H1 (cell line): Measurements from ENCODE around the gene C3orf52. TPM values are rescaled to one million over a fixed set of nuclear protein-coding genes. Genes with fewer than 3 reads are reported as not detected.
A peak's percentile ranks its signal among the peaks of the same experiment; 100 is the strongest.

Experiments
- CTCF ChIA-PET: fragments of 300-600 bp; sonication (Branson Sonifier 250); formaldehyde crosslinking; loops from one replicate; lab custom pipeline; 2021; ENCODE audit not compliant: partially characterized antibody; lab: Charles Lee
- POLR2A ChIA-PET: fragments of 300-600 bp; sonication (Branson Sonifier 250); formaldehyde crosslinking; loops from one replicate; lab custom pipeline; 2021; ENCODE audit warnings: inconsistent platforms; ENCODE audit not compliant: partially characterized antibody; lab: Charles Lee
- DNase-seq, 2 experiments: peaks; one replicate each; pipeline versions ENCODE4 v3.0.0 to v3.0.0-alpha.2; 2010 to 2022; ENCODE audit warnings: low spot score in 2 of 2, low read depth in 1 of 2, mixed read lengths in 1 of 2
- FAIRE-seq: peaks from 2 replicates; lab custom pipeline; 2011; peaks lifted over from hg19 to GRCh38; lab: Jason Lieb, UNC
- H2AFZ ChIP-seq: 2 replicates; pipeline ENCODE4 v1.8.1; 2012; ENCODE audit warnings: low read length, inconsistent platforms
- H2AK5ac ChIP-seq: 2 replicates; pipeline ENCODE4 v1.6.1; 2013; ENCODE audit warnings: low read depth, low read length
- H2BK120ac ChIP-seq: replicated peaks from 2 replicates; pipeline ENCODE3; 2013; ENCODE audit warnings: low read depth, low read length, inconsistent platforms
- H2BK12ac ChIP-seq: 2 replicates; pipeline ENCODE4 v1.6.1; 2013; ENCODE audit warnings: low read depth, low read length
- H2BK15ac ChIP-seq: 2 replicates; pipeline ENCODE4 v1.6.1; 2013; ENCODE audit warnings: low read length
- H2BK20ac ChIP-seq: 2 replicates; pipeline ENCODE4 v1.6.1; 2013; ENCODE audit warnings: low read length
- H2BK5ac ChIP-seq: 2 replicates; pipeline ENCODE4 v1.6.1; 2013; ENCODE audit warnings: low read depth, low read length
- H3K14ac ChIP-seq: 2 replicates; pipeline ENCODE4 v1.6.1; 2013; ENCODE audit warnings: inconsistent platforms; ENCODE audit not compliant: insufficient read length
- H3K18ac ChIP-seq: 2 replicates; pipeline ENCODE4 v1.6.1; 2013; ENCODE audit warnings: low read length; ENCODE audit errors: extremely low read depth
- H3K23ac ChIP-seq: 2 replicates; pipeline ENCODE4 v1.6.1; 2013; ENCODE audit warnings: inconsistent platforms; ENCODE audit not compliant: insufficient read length
- H3K23me2 ChIP-seq: 2 replicates; pipeline ENCODE4 v1.6.1; 2013; ENCODE audit warnings: low read depth, low read length
- H3K27ac ChIP-seq: 2 replicates; pipeline ENCODE4 v1.6.1; 2011; ENCODE audit warnings: low read depth, low read length, inconsistent platforms
- H3K27me3 ChIP-seq, 4 experiments: replicated peaks in 1 of 4; 1 replicate in 1 of 4; 2 replicates in 3 of 4; pipeline versions ENCODE4 v1.6.1 to v1.8.1; 2011 to 2013; ENCODE audit warnings: low read length in 3 of 4, mild to moderate bottlenecking in 3 of 4, inconsistent platforms in 2 of 4, mixed read lengths in 2 of 4, moderate library complexity in 1 of 4; ENCODE audit not compliant: control insufficient read depth in 3 of 4, insufficient read depth in 3 of 4; ENCODE audit errors: extremely low read depth in 1 of 4
- H3K36me3 ChIP-seq, 4 experiments: 2 replicates each; pipeline versions ENCODE4 v1.6.1 to v1.8.1; 2011 to 2013; ENCODE audit warnings: mild to moderate bottlenecking in 4 of 4, low read length in 3 of 4, moderate library complexity in 2 of 4, control low read depth in 1 of 4, inconsistent platforms in 1 of 4; ENCODE audit not compliant: insufficient read depth in 4 of 4, control insufficient read depth in 2 of 4
- H3K4ac ChIP-seq: replicated peaks from 2 replicates; pipeline ENCODE3; 2013; ENCODE audit warnings: low read length, low read depth, mixed read lengths, inconsistent platforms; ENCODE audit not compliant: insufficient read length
- H3K4me1 ChIP-seq, 4 experiments: replicated peaks in 1 of 4; 1 replicate in 1 of 4; 2 replicates in 3 of 4; pipeline versions ENCODE4 v1.6.1 to v1.8.1; 2011 to 2013; ENCODE audit warnings: low read length in 3 of 4, inconsistent platforms in 2 of 4, mixed read lengths in 1 of 4; ENCODE audit not compliant: insufficient read depth in 4 of 4, control insufficient read depth in 3 of 4
- H3K4me2 ChIP-seq, 2 experiments: 2 replicates each; pipeline versions ENCODE4 v1.6.1 to v1.8.1; 2011 to 2013; ENCODE audit warnings: low read depth in 2 of 2, low read length in 2 of 2, control low read depth in 1 of 2, inconsistent platforms in 1 of 2, mild to moderate bottlenecking in 1 of 2; ENCODE audit not compliant: insufficient read depth in 1 of 2
- H3K4me3 ChIP-seq, 4 experiments: fragments of 200-600, 300-600 bp in 1 of 4; sonication (generic), shearing (Covaris generic), sonication (Bioruptor Twin) in 1 of 4; 2 replicates each; pipeline versions ENCODE4 v1.5.1 to v1.8.1; 2011 to 2016; ENCODE audit warnings: low read length in 4 of 4, low read depth in 3 of 4, control low read depth in 2 of 4, inconsistent platforms in 2 of 4, mild to moderate bottlenecking in 2 of 4, mixed read lengths in 1 of 4, moderate library complexity in 1 of 4; ENCODE audit not compliant: insufficient read depth in 2 of 4; ENCODE audit errors: extremely low read depth in 1 of 4
- H3K56ac ChIP-seq: replicated peaks from 2 replicates; pipeline ENCODE3; 2013; ENCODE audit warnings: low read depth, mild to moderate bottlenecking, mixed read lengths, low read length, inconsistent platforms; ENCODE audit not compliant: insufficient read length
- H3K79me1 ChIP-seq: 2 replicates; pipeline ENCODE4 v1.6.1; 2013; ENCODE audit warnings: low read depth, low read length, control low read depth
- H3K79me2 ChIP-seq, 2 experiments: 2 replicates each; pipeline versions ENCODE4 v1.6.1 to v1.8.1; 2012 to 2013; ENCODE audit warnings: low read length in 2 of 2, mild to moderate bottlenecking in 2 of 2, inconsistent platforms in 1 of 2; ENCODE audit not compliant: insufficient read depth in 2 of 2, control insufficient read depth in 1 of 2
- H3K9ac ChIP-seq, 4 experiments: replicated peaks in 1 of 4; 1 replicate in 1 of 4; 2 replicates in 3 of 4; pipeline versions ENCODE4 v1.6.1 to v1.8.1; 2011 to 2013; ENCODE audit warnings: low read depth in 3 of 4, low read length in 3 of 4, control low read depth in 2 of 4, mild to moderate bottlenecking in 2 of 4, moderate library complexity in 2 of 4, inconsistent platforms in 1 of 4; ENCODE audit errors: extremely low read depth in 1 of 4
- H3K9me3 ChIP-seq, 2 experiments: 2 replicates each; pipeline versions ENCODE4 v1.6.1 to v1.8.1; 2012 to 2013; ENCODE audit warnings: mild to moderate bottlenecking in 2 of 2, moderate library complexity in 2 of 2, control low read depth in 1 of 2, inconsistent platforms in 1 of 2, low read depth in 1 of 2, low read length in 1 of 2, mixed read lengths in 1 of 2; ENCODE audit not compliant: insufficient read depth in 2 of 2
- H4K20me1 ChIP-seq, 2 experiments: replicated peaks in 1 of 2; 2 replicates each; pipeline versions ENCODE3 to v1.8.1; 2011 to 2013; ENCODE audit warnings: inconsistent platforms in 2 of 2, low read length in 2 of 2, mild to moderate bottlenecking in 1 of 2; ENCODE audit not compliant: insufficient read depth in 2 of 2, control insufficient read depth in 1 of 2
- H4K5ac ChIP-seq: 2 replicates; pipeline ENCODE4 v1.6.1; 2013; ENCODE audit warnings: low read length, low read depth, mixed read lengths, inconsistent platforms; ENCODE audit not compliant: insufficient read length
- H4K8ac ChIP-seq: 2 replicates; pipeline ENCODE4 v1.8.0; 2013; ENCODE audit warnings: mild to moderate bottlenecking, moderate library complexity, low read length, inconsistent platforms; ENCODE audit not compliant: insufficient read depth; ENCODE audit errors: extremely low read depth
- H4K91ac ChIP-seq: replicated peaks from 2 replicates; pipeline ENCODE3; 2013; ENCODE audit warnings: low read length, mixed read lengths, inconsistent platforms; ENCODE audit not compliant: insufficient read length
- ATF2 ChIP-seq: IDR thresholded peaks from 2 replicates; pipeline ENCODE4 v1.6.1; 2012; ENCODE audit warnings: low read length, inconsistent platforms
- MAFK ChIP-seq: IDR thresholded peaks from 2 replicates; pipeline ENCODE4 v1.6.1; 2012; ENCODE audit warnings: low read depth, mild to moderate bottlenecking, improper control_type of control experiment, low read length
- WGBS, 2 experiments: shearing (Covaris generic) in 1 of 2; methylation state at CpG; one replicate each; pipeline versions ENCODE4 v1.1.6 to v1.1.7; 2013 to 2015; ENCODE audit warnings: low lambda C conversion rate in 2 of 2, mixed read lengths in 2 of 2, inconsistent platforms in 1 of 2, low coverage in 1 of 2, missing lambda C conversion rate in 1 of 2; ENCODE audit not compliant: insufficient replicate concordance in 2 of 2, insufficient coverage in 1 of 2, insufficient read length in 1 of 2; ENCODE audit errors: extremely low coverage in 1 of 2, missing lambda C conversion rate in 1 of 2; 5-methylcytosine and 5-hydroxymethylcytosine counted together
- polyA plus RNA-seq, 7 experiments: library from polyadenylated mRNA; depleted of rRNA in 3 of 7; stranded (reverse) in 5 of 7; unstranded in 2 of 7; fragments of >200 nt in 5 of 7; fragments of 200-250 nt in 2 of 7; gene quantifications; 1 replicate in 5 of 7; 2 replicates in 1 of 7; 4 replicates in 1 of 7; pipeline versions ENCODE4 v1.2.1 to v1.2.3, GENCODE V29; 2011 to 2013; ENCODE audit warnings: missing spikeins in 2 of 7, mixed read lengths in 2 of 7
- total RNA-seq: library from RNA; stranded (reverse); fragmentation: NEBNext Ultra II Directional; extraction: Animal tissue kit (Norgen Biotek cat#: 25700); gene quantifications from 2 replicates; pipeline ENCODE4 v1.2.1, GENCODE V29; 2021

The C3orf52 gene
- total and polyA plus RNA-seq, 2 of the 8 experiments (the other 6 are each of a cell fraction or from before 2014, with no cell fraction given) = 9.7 to 13.1 TPM

DNA sequence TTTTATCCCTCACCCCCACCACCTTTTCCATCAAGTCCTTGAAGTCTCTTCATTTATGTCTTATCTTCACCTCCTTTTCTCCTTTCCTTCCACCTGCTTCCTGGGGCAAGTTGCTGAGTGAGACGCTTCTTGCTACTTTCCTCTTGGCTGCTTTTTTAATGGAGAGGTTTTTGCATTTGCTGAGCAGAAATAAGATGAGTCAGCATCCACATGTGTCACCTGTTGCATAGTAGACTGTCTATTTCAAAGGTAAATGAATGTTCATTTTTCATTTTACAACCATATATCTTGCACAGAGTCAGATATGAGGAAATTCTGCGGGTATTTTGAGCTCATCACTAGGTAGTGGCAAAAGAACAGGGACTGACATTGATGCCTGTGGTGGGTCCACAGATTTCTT is 18.6 kb downstream of the C3orf52 start:
- H3K4ac ChIP-seq = no peak overlapping the region
- no peak overlapping the region for H3K27ac ChIP-seq
- H2AK5ac ChIP-seq = no peak overlapping the region
- no peak for FAIRE-seq
- ChIA-PET POLR2A (no interaction called here), CTCF (interaction anchor here (0.6 kb wide), 1 partner anchor 115 kb away, joined by 3 read pairs; no protein-coding TSS in a partner anchor)
- peaks cover 0 to 4% (median 0%) of the 10 kb centered on the region in 4 experiments; a peak in 3 of 8 replicates for H3K36me3 ChIP-seq
- no peak overlapping the region for H2BK12ac ChIP-seq
- no peak overlapping the region for H4K5ac ChIP-seq
- H2BK15ac ChIP-seq = no peak overlapping the region
- no peak overlapping the region for H4K91ac ChIP-seq
- TF ChIP-seq MAFK (peak; percentile 16; the same call in 1 of the 2 replicates), ATF2 (no peak)
- H3K14ac ChIP-seq = no peak overlapping the region
- no peak for DNase-seq
- H3K79me1 ChIP-seq = no peaks in the 10 kb centered on the region
- 97% methylated on average over 2 of the region's 2 CpGs; no CpG with 5 or more reads in 1 of the 2 experiments for WGBS, 2 experiments
- H3K4me2 ChIP-seq = no peak overlapping the region
- no peak overlapping the region for H4K8ac ChIP-seq
- H3K4me3 ChIP-seq = no peak overlapping the region
- H3K18ac ChIP-seq = no peak overlapping the region
- no peak overlapping the region for H3K9ac ChIP-seq
- no peaks in the 10 kb centered on the region for H3K27me3 ChIP-seq
- H3K9me3 ChIP-seq = no peaks in the 10 kb centered on the region
- peaks cover 0 to 5% (median 0%) of the 10 kb centered on the region in 4 experiments; a peak in 1 of 7 replicates for H3K4me1 ChIP-seq
- H3K56ac ChIP-seq = no peak overlapping the region
- no peak overlapping the region for H3K23ac ChIP-seq
- no peaks in the 10 kb centered on the region for H4K20me1 ChIP-seq
- no peaks in the 10 kb centered on the region for H3K79me2 ChIP-seq
- H2BK5ac ChIP-seq = no peak overlapping the region
- no peak overlapping the region for H2BK20ac ChIP-seq
- no peak overlapping the region for H2AFZ ChIP-seq
- no peak overlapping the region for H2BK120ac ChIP-seq
- H3K23me2 ChIP-seq = no peaks in the 10 kb centered on the region
